ENCODE measurements around the gene SMYD3. TPM values are rescaled to one million over a fixed set of nuclear protein-coding genes. Genes with fewer than 3 reads are reported as not detected.

Gene SMYD3
- total RNA-seq, 1 experiment from 2014 or later, result 17.4 TPM

- BruUV-seq (replicated peaks), result no TSS peak
- ATAC-seq (no peak), DNase-seq (ENCODE audit: low read depth, low spot score) (no peak)
- H3K36me3 ChIP-seq (ENCODE audit: control insufficient read depth, insufficient read depth, low read length), result no peaks in the 10 kb centered on the region
- ChIA-PET POLR2A (no interaction called here), CTCF (no interaction called here)
- TF ChIP-seq SIN3A (IDR thresholded peaks at IDR 0.05; ENCODE audit: borderline replicate concordance, insufficient read depth, low read depth, low read length), result no peak
- TF ChIP-seq POLR2AphosphoS5 (IDR thresholded peaks at IDR 0.05; ENCODE audit: low read depth, low read length), result no peak
- no peak for TF ChIP-seq TCF7L2 (IDR thresholded peaks at IDR 0.05; ENCODE audit: low read depth, low read length)
- TF ChIP-seq REST (IDR thresholded peaks at IDR 0.05; ENCODE audit: insufficient read depth in 1 of 2, low read depth in 2 of 2, low read length in 1 of 2), result no peak
- no peak for TF ChIP-seq CTCF (IDR thresholded peaks at IDR 0.05)
- no peaks in the 10 kb centered on the region for H3K27me3 ChIP-seq (ENCODE audit: control insufficient read depth, insufficient read depth, low read length)
- intact Hi-C loops (cut with micrococcal nuclease; ENCODE audit: unreplicated experiment), result no loop called here
- in situ Hi-C loops (cut with HindIII; ENCODE audit: low pct_unique_long_range_greater_than_20kb, low sequenced_read_pairs), result no loop called here
- H3K27ac ChIP-seq (ENCODE audit: low read length), result no peak overlapping the region
- no peak overlapping the region for H3K4me3 ChIP-seq (ENCODE audit: low read depth in 2 of 2, low read length in 2 of 2)
- H3K4me1 ChIP-seq (ENCODE audit: control insufficient read depth, insufficient read depth, low read length), result no peaks in the 10 kb centered on the region
- no peaks in the 10 kb centered on the region for H3K9me3 ChIP-seq (ENCODE audit: control insufficient read depth, insufficient read depth, low read depth, low read length)
Observed at GRCh38 chr1:246318622-246319021, 188.5 kb downstream of the SMYD3 start.

- H3K9me3 ChIP-seq (ENCODE audit: control insufficient read depth, insufficient read depth, low read depth, low read length), result no peaks in the 10 kb centered on the region
- ChIA-PET POLR2A (no interaction called here), CTCF (no interaction called here)
- in situ Hi-C loops (cut with HindIII; ENCODE audit: low pct_unique_long_range_greater_than_20kb, low sequenced_read_pairs) (no loop called here), intact Hi-C loops (cut with micrococcal nuclease; ENCODE audit: unreplicated experiment) (no loop called here)
- H3K36me3 ChIP-seq (ENCODE audit: control insufficient read depth, insufficient read depth, low read length), result no peaks in the 10 kb centered on the region
- no peak overlapping the region for H3K27ac ChIP-seq (ENCODE audit: low read length)
- no peaks in the 10 kb centered on the region for H3K4me1 ChIP-seq (ENCODE audit: control insufficient read depth, insufficient read depth, low read length)
- TF ChIP-seq TCF7L2 (IDR thresholded peaks at IDR 0.05; ENCODE audit: low read depth, low read length) (no peak), REST (IDR thresholded peaks at IDR 0.05; ENCODE audit: insufficient read depth in 1 of 2, low read depth in 2 of 2, low read length in 1 of 2) (no peak), SIN3A (IDR thresholded peaks at IDR 0.05; ENCODE audit: borderline replicate concordance, insufficient read depth, low read depth, low read length) (no peak), CTCF (IDR thresholded peaks at IDR 0.05) (no peak), POLR2AphosphoS5 (IDR thresholded peaks at IDR 0.05; ENCODE audit: low read depth, low read length) (no peak)
- no peaks in the 10 kb centered on the region for H3K27me3 ChIP-seq (ENCODE audit: control insufficient read depth, insufficient read depth, low read length)
- H3K4me3 ChIP-seq (ENCODE audit: low read depth in 2 of 2, low read length in 2 of 2), result no peak overlapping the region
- no TSS peak for BruUV-seq (replicated peaks)
- ATAC-seq (no peak), DNase-seq (ENCODE audit: low read depth, low spot score) (no peak)
Observed at GRCh38 chr1:246318036-246318359, 189.1 kb downstream of the SMYD3 start.

Data from Panc1 (cell line).